Hindlimb muscle (tissue), 1 donor: Measurements from ENCODE around the gene FGF2. TPM values are rescaled to one million over a fixed set of nuclear protein-coding genes. Genes with fewer than 3 reads are reported as not detected.
"Not testable (repeated sequence)": the region's sequence is repeated elsewhere in the genome, so short reads cannot be mapped to it uniquely, and the experiment has no call there.

Source experiments
- DNase-seq: peaks from one replicate; pipeline ENCODE4 v3.0.0-alpha.2; 2013
- polyA plus RNA-seq: library from polyadenylated mRNA; unstranded; fragments of 120-200 nt; gene quantifications from one replicate; pipeline ENCODE4 v1.2.1, GENCODE V29; 2013; ENCODE audit not compliant: insufficient read length

FGF2 gene
- polyA plus RNA-seq, 1 donor, result 5.9 TPM

DNA sequence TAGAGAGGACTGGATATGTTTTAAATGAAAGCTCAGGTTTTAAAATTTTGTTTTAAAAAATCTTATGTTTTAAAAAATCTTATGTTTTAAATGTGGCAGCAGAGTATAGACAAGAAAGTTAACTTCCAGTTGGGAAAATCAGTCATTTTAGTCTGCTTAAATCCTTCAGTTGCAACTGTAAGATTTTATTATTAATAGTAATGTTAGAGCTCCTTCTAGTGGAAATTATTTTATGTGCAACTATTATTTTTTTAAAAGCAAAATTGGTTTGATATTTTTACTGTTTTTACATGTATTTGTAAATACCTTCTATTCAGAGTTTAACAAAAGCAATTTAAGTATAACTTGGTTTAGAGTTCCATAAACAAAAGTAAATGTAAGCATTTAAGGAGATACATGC is 104.2 kb downstream of the FGF2 start:
- DNase-seq, result no peak

DNA sequence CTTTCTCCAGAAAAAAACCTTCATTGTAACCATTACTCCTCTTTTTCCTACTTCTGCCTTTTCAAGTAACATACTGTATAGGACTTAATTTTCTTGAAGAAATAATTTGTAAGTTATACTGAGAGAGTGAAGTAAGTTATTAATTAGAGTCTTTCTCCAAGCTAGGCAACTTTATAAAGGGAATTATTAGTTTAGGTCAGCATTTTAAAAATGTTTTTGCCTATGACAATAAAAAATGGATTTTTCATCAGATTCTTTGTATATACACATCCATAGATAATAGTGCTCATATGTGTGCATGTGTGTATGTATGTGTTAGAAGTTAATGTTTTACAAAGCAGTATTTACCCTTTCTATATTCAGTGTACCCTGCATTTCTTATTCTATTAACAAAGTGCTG is 106.1 kb downstream of the FGF2 start:
- DNase-seq, result no peak

DNA sequence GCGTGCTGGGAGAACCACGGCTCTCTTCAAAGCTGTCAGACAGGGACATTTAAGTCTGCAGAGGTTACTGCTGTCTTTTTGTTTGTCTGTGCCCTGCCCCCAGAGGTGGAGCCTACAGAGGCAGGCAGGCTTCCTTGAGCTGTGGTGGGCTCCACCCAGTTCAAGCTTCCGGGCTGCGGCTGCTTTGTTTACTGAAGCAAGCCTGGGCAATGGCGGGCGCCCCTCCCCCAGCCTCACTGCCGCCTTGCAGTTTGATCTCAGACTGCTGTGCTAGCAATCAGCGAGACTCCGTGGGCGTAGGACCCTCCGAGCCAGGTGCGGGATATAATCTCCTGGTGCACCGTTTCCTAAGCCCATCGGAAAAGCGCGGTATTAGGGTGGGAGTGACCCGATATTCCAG is 118.5 kb downstream of the FGF2 start:
- not testable (repeated sequence) for DNase-seq

DNA sequence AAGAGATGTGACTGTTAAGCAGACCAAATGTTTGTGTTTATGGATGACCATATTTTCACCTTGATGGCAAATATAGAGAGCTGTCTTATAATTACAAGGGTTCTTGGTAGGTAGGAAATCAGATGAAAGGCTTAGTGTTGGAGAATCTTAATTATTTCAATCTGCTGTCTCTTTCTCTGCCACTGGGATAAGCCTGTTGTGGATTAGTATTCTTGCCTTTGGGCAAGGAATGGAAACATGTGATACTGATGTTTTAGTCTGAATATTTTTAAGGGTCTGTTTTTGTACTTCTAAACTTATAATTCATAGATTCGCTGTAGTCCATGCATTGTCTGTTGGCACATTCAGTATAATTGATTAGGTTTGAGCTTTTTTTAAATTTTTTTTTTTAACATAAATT is 119.5 kb downstream of the FGF2 start:
- no peak for DNase-seq

Other genes starting within 250 kb of the FGF2 start
- not detected for gene IL21, start 205.8 kb upstream of the FGF2 start, polyA plus RNA-seq
- 3.2 TPM for gene BBS12, start 94.1 kb upstream of the FGF2 start, polyA plus RNA-seq
- gene NUDT6, start 95.8 kb downstream of the FGF2 start, polyA plus RNA-seq, result 7.2 TPM